K562 (cell line): Measurements from ENCODE around the gene VAC14. TPM values are rescaled to one million over a fixed set of nuclear protein-coding genes. Genes with fewer than 3 reads are reported as not detected.

Experiments
- FIP1L1 ChIP-seq: fragments of 200-400 bp; formaldehyde crosslinking; IDR thresholded peaks from 2 replicates; pipeline ENCODE4 v1.6.1; 2018; ENCODE audit warnings: mild to moderate bottlenecking, low read depth, low read length; ENCODE audit not compliant: poor library complexity, severe bottlenecking
- MAFK ChIP-seq: IDR thresholded peaks from 2 replicates; pipeline ENCODE4 v1.6.1; 2011; ENCODE audit warnings: low read length, improper control_type of control experiment
- MCM3 ChIP-seq: fragments of 450-650 bp; IDR thresholded peaks from 2 replicates; pipeline ENCODE4 v1.6.1; 2016
- NONO ChIP-seq, 2 experiments: fragments of 200-400 bp in 1 of 2; fragments of 450-650 bp in 1 of 2; formaldehyde crosslinking in 1 of 2; IDR thresholded peaks; 2 replicates each; pipeline ENCODE4 v1.6.1; 2017; ENCODE audit warnings: low read depth in 2 of 2, mild to moderate bottlenecking in 2 of 2, moderate library complexity in 2 of 2, low read length in 1 of 2
- NR2F6 ChIP-seq: fragments of 450-650 bp; formaldehyde crosslinking; IDR thresholded peaks from 2 replicates; pipeline ENCODE4 v1.4.0; 2020; ENCODE audit warnings: mild to moderate bottlenecking
- RFX7 ChIP-seq: fragments of 250-450 bp; sonication (Bioruptor Pico); IDR thresholded peaks from 2 replicates; pipeline ENCODE4 v1.5.1; 2021; ENCODE audit warnings: mild to moderate bottlenecking
- STAG1 ChIP-seq: sonication (generic); formaldehyde crosslinking; IDR thresholded peaks from 2 replicates; pipeline ENCODE4 v1.5.0; 2020; ENCODE audit warnings: missing genetic modification reagents, borderline replicate concordance
- TEAD2 ChIP-seq: fragments of 450-650 bp; IDR thresholded peaks from 2 replicates; pipeline ENCODE4 v1.6.1; 2016; ENCODE audit warnings: missing genetic modification characterization, control low read depth, missing compliant biosample characterization
- TOE1 ChIP-seq, 2 experiments: fragments of 450-650 bp in 1 of 2; sonication (generic) in 1 of 2; formaldehyde crosslinking in 1 of 2; IDR thresholded peaks; 2 replicates each; pipeline versions ENCODE4 v1.7.1 to v1.8.0; 2016 to 2022; ENCODE audit warnings: borderline replicate concordance in 2 of 2, mild to moderate bottlenecking in 2 of 2, antibody characterized with exemption in 1 of 2, inconsistent platforms in 1 of 2, low read depth in 1 of 2, missing genetic modification reagents in 1 of 2, moderate library complexity in 1 of 2
- ZBTB1 ChIP-seq: sonication (generic); formaldehyde crosslinking; IDR thresholded peaks from 2 replicates; pipeline ENCODE4 v1.8.1; 2023; ENCODE audit warnings: missing genetic modification reagents, low read depth, mild to moderate bottlenecking, borderline replicate concordance
- ZC3H11A ChIP-seq: IDR thresholded peaks from 2 replicates; pipeline ENCODE4 v1.6.1; 2012; ENCODE audit warnings: low read depth, low read length, improper control_type of control experiment
- ZNF589 ChIP-seq: fragments of 200-800 bp; sonication (Bioruptor generic); IDR thresholded peaks from 2 replicates; pipeline ENCODE4 v1.6.1; 2016; ENCODE audit warnings: low read depth, missing genetic modification characterization, missing compliant biosample characterization
- polyA plus RNA-seq, 8 experiments: library from polyadenylated mRNA; depleted of rRNA in 4 of 8; stranded (reverse) in 5 of 8; unstranded in 3 of 8; fragments of >200 nt; fragmentation: Nextera tagmentation in 2 of 8; fragmentation: Illumina TruSeq in 1 of 8; extraction: Ambion mirVana in 2 of 8; extraction: Trizol in 1 of 8; gene quantifications; 2 replicates each; pipeline versions ENCODE4 v1.2.1 to v1.2.3, GENCODE V29; 2011 to 2014; ENCODE audit warnings: inconsistent platforms in 1 of 8, missing spikeins in 1 of 8
- total RNA-seq, 7 experiments: library from RNA; depleted of rRNA in 6 of 7; stranded (reverse); fragments of >200 nt in 6 of 7; fragmentation: Illumina TruSeq in 2 of 7; extraction: Trizol in 2 of 7; gene quantifications; 2 replicates each; pipeline versions ENCODE4 v1.2.1 to v1.2.3, GENCODE V29; 2011 to 2021; ENCODE audit warnings: low replicate concordance in 1 of 7
- TF ChIP-seq, protein P1 (sequence below), 2 experiments: fragments of 450-650 bp in 1 of 2; sonication (generic) in 1 of 2; formaldehyde crosslinking in 1 of 2; IDR thresholded peaks; 2 replicates each; pipeline versions ENCODE4 v1.7.1 to v1.9.0; 2016 to 2022; ENCODE audit warnings: inconsistent platforms in 1 of 2, mild to moderate bottlenecking in 1 of 2, missing genetic modification reagents in 1 of 2
- TF ChIP-seq, protein P2 (sequence below): fragments of 450-650 bp; IDR thresholded peaks from 2 replicates; pipeline ENCODE4 v1.6.1; 2016
- TF ChIP-seq, protein P3 (sequence below): IDR thresholded peaks from 3 replicates; pipeline ENCODE4 v1.6.1; 2011; ENCODE audit warnings: borderline replicate concordance, mild to moderate bottlenecking; ENCODE audit not compliant: insufficient read length, insufficient read depth

The VAC14 gene
- total and polyA plus RNA-seq, 9 of the 15 experiments (the other 6 are each of a cell fraction or from before 2014, with no cell fraction given): 1.3 to 41.6 (median 26.6) TPM

DNA sequence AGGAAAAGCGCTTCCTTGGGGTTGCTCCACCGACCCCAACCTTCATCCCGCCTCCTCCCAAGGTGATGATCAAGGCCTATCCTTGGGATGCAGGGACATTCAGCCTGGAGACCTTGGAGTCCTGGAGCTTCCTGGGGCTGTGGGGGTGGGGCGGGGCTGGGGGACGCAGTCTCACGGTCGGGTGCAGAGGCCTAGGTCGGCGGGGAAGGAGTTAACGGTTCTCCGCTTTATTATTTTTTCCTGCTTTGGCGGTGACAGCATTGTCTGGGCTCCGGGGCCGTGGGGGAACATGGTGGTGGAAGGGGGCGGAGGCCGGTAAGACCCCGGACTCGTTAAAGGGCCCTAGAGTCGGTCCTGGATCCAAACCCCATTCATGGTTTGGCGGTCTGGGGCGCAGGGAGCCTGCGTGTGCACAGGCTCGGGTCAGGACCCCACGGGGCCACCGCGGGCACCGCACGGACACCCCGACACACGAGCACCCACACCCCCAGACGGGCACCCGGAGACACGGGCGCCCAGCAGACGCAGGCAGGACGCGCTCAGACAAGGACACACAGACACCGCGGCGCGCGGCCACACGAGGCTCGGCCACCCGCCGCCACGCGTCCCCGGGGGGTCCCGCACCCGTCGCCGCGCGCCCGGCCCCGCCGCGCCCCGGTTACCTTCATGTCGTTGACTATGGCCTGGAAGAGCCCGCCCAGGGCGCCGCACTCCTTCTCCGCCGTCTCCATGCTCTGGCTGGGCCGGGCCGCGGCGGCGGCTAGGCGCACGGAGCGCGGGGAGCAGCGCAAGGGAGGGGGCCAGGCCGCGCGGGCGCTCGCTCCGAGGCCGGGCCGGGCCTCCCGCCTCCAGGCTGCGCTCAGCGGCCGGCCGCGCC, 115.7 kb downstream of the VAC14 start (continued):
- TF ChIP-seq, protein P1, sequence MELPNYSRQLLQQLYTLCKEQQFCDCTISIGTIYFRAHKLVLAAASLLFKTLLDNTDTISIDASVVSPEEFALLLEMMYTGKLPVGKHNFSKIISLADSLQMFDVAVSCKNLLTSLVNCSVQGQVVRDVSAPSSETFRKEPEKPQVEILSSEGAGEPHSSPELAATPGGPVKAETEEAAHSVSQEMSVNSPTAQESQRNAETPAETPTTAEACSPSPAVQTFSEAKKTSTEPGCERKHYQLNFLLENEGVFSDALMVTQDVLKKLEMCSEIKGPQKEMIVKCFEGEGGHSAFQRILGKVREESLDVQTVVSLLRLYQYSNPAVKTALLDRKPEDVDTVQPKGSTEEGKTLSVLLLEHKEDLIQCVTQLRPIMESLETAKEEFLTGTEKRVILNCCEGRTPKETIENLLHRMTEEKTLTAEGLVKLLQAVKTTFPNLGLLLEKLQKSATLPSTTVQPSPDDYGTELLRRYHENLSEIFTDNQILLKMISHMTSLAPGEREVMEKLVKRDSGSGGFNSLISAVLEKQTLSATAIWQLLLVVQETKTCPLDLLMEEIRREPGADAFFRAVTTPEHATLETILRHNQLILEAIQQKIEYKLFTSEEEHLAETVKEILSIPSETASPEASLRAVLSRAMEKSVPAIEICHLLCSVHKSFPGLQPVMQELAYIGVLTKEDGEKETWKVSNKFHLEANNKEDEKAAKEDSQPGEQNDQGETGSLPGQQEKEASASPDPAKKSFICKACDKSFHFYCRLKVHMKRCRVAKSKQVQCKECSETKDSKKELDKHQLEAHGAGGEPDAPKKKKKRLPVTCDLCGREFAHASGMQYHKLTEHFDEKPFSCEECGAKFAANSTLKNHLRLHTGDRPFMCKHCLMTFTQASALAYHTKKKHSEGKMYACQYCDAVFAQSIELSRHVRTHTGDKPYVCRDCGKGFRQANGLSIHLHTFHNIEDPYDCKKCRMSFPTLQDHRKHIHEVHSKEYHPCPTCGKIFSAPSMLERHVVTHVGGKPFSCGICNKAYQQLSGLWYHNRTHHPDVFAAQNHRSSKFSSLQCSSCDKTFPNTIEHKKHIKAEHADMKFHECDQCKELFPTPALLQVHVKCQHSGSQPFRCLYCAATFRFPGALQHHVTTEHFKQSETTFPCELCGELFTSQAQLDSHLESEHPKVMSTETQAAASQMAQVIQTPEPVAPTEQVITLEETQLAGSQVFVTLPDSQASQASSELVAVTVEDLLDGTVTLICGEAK (IDR thresholded peaks at IDR 0.05): no peak
- TF ChIP-seq, protein P1 (CRISPR knock-in tag; IDR thresholded peaks at IDR 0.05): no peak
- TF ChIP-seq MAFK (no peak), RFX7 (CRISPR knock-in tag) (no peak), TOE1 (IDR thresholded peaks at IDR 0.05; ENCODE audit: borderline replicate concordance) (no peak), TOE1 (CRISPR knock-in tag; IDR thresholded peaks at IDR 0.05; ENCODE audit: borderline replicate concordance, low read depth) (0 out of 2 replicates have a peak, but pooled peaks have one; percentile 20), MCM3 (no peak), ZNF589 (CRISPR knock-in tag) (no peak), NONO (IDR thresholded peaks at IDR 0.05; ENCODE audit: low read depth in 2 of 2, low read length in 1 of 2) (no peak), ZC3H11A (no peak), STAG1 (CRISPR knock-in tag) (no peak), NR2F6 (CRISPR knock-in tag) (no peak), FIP1L1 (no peak), ZBTB1 (CRISPR knock-in tag) (no peak), TEAD2 (tag) (no peak)
- TF ChIP-seq, protein P2, sequence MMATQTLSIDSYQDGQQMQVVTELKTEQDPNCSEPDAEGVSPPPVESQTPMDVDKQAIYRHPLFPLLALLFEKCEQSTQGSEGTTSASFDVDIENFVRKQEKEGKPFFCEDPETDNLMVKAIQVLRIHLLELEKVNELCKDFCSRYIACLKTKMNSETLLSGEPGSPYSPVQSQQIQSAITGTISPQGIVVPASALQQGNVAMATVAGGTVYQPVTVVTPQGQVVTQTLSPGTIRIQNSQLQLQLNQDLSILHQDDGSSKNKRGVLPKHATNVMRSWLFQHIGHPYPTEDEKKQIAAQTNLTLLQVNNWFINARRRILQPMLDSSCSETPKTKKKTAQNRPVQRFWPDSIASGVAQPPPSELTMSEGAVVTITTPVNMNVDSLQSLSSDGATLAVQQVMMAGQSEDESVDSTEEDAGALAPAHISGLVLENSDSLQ: no peak
- TF ChIP-seq, protein P3, sequence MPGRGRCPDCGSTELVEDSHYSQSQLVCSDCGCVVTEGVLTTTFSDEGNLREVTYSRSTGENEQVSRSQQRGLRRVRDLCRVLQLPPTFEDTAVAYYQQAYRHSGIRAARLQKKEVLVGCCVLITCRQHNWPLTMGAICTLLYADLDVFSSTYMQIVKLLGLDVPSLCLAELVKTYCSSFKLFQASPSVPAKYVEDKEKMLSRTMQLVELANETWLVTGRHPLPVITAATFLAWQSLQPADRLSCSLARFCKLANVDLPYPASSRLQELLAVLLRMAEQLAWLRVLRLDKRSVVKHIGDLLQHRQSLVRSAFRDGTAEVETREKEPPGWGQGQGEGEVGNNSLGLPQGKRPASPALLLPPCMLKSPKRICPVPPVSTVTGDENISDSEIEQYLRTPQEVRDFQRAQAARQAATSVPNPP: no peak
